GM21526 (cell line): ENCODE results near the gene FOXK1.
"Not testable (repeated sequence)": the region's sequence is repeated elsewhere in the genome, so short reads cannot be mapped to it uniquely, and the experiment has no call there.

Experiments used
- ATAC-seq: cut with Tn5 transposase; IDR thresholded peaks from one replicate; pipeline ENCODE4 v1.9.1; 2021; ENCODE audit warnings: moderate library complexity; ENCODE audit not compliant: unreplicated experiment, low FRiP score

FOXK1 gene

DNA sequence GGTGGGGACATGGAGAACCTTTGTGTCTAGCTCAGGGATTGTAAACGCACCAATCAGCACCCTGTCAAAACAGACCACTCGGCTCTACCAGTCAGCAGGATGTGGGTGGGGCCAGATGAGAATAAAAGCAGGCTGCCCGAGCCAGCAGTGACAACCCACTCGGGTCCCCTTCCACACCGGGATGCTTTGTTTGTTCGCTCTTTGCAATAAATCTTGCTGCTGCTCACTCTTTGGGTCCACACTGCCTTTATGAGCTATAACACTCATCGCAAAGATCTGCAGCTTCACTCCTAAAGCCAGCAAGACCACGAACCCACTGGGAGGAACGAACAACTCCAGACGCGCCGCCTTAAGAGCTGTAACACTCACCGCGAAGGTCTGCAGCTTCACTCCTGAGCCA lies 112.1 kb downstream of the FOXK1 start:
- ATAC-seq = not testable (repeated sequence)

DNA sequence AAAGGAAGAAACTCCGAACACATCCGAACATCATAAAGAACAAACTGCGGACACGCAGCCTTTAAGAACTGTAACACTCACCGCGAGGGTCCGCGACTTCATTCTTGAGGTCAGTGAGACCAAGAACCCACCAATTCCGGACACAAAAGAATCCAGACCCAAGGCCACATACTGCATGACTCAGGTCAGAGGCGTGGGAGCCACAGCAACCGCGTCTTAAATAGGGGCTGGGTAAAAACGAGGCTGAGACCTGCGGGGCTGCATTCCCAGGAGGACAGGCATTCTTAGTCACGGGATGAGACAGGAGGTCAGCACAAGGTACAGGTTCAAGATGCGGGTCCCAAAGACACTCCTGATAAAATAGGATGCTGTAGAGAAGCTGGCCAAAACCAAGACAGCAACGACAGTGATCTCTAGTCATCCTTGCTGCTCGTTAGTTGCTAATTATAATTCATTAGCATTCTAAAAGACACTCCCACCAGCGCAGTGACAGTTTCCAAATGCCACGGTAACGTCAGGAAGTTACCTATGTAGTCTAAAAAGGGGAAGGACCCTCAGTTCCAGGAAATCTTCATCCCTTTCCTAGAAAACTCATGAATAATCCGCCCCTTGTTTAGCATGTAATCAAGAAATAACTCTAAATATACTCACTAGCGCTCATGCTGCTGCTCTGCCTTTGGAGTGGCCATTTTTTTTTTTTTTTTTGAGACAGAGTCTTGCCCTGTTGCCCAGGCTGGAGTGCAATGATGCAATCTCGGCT lies 112.7 kb downstream of the FOXK1 start:
- no peak for ATAC-seq

DNA sequence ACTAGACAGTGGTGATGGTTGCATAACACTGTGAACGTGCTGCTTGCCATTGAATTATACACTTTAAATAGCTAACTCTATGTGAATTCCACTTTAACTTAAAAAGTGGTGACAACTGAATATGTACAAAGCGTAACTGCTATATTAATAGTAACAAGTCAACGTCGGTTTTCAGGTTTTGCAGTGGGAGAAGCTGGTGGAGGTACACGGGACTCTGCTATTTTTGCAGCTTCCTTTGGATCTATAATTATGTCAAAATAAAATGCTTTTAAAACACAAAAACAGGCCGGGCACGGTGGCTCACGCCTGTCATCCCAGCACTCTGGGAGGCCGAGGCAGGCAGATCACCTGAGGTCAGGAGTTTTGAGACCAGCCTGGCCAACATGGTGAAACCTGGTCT lies 114.4 kb downstream of the FOXK1 start:
- no peak for ATAC-seq

DNA sequence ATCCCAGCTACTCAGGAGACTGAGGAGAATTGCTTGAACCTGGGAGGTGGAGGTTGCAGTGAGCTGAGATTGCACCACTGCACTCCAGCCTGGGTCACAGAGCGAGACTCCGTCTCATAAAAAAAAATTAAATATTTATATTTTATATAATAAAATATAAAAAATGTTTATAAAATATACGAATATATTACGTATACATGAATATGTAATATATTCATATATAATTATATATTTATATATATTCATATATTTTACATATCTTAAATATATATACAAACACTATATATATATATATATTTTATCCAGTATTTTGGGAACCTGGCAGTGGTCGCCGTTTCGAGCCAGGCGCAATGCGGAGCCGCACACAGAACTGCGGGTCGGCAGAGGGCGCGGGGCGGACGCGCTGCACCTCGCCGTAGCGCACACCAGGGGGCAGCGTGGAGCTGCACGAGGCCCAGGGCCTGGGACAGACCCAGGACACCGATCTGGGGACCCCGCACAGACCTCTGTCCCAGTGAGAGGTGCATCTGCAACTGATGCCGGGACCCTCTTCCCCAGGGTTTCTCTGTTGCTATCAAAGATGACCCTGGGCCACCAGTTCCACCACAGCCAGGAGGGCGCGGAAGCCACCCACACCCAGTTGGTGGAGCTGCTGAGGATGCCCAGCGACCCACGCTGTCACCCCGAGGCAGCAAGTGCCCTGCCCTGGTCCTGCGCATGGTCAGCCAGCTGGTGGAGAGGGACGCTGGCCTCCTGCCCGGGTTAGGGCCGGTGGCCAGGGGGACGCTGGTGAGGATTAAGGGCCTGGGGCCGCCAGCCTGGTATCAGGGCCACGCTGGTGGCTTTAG lies 116.0 kb downstream of the FOXK1 start:
- ATAC-seq = peak; percentile 66

DNA sequence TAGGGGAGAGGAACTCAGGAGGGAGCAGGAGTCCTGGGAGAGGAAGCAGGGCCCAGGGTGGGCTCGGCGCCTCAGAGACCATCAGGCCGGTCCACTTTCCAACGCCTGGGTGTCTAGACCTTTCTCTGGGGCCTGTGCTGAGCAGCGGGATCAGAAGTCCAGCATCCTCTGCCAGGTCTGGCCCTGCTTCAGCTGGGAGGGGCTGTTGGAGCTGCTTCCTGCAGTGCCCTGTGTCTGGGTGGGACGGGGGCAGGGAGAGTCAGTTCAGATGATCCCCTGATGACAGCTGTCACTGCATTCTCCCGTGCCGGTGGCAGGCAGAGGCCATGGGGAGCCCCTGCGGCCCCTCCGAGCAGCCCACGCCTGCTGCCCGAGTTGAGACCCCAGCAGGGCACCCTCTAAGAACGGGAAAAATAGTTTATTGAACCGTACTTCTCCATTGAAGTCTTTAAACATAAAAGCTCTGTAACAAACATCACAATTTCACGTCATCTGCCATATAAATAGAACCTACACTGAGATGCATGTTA lies 116.7 kb downstream of the FOXK1 start:
- no peak for ATAC-seq

DNA sequence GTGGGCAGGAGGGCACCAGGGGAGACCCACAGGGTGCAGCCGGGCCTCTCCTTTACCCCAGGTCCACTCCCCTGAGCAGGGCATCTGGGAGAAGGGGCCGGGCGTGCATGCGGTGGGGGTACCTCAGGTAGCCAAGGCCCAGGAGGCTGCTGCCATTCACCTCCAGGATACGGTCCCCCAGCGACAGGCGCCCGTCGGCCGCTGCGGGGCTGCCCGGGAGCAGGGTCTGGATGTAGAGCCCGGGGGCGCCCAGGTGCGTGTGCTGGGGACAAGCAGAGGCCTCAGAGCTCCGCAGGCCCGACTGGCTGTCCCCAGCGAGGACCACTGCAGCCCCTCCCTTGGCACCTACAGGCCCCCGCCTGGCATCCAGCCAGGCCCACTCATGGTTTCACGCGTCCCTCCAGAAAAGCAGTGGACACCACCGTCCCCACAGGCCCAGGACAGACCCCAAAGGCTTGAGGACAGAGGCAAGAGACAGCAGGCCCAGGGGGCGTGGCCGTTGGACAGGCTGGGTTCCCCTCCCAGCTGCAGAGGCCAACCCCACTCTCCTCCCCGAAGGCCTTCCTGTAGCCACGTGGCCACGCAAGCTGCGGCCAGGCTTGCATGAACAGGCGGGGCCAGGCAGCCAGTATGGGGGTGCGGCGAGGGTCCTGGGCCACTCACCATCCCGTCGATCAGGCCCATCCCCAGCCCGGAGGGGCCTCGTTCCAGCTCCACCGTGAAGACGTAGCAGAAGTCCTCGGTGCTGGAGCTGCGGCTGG lies 117.6 kb downstream of the FOXK1 start:
- no peak for ATAC-seq

DNA sequence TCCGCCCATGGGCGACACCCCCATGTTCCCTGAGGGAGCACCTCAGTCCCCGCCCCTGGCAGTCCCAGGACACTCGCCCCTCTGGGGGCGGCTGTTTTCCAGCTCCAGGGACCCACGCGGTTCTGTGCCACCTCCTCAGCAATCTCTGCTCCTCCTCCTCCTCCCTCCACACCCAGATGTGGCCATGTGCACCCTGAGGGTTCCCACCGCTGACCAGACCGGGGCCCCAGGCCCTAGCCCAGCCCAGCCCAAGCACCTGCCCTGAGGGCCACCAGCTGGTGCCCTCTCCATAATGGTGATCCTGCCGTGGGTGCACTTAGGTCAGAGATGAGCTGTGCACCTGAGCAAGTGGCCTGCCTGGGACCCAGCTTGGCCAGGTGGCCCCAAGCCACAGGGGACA lies 118.4 kb downstream of the FOXK1 start:
- ATAC-seq = no peak

DNA sequence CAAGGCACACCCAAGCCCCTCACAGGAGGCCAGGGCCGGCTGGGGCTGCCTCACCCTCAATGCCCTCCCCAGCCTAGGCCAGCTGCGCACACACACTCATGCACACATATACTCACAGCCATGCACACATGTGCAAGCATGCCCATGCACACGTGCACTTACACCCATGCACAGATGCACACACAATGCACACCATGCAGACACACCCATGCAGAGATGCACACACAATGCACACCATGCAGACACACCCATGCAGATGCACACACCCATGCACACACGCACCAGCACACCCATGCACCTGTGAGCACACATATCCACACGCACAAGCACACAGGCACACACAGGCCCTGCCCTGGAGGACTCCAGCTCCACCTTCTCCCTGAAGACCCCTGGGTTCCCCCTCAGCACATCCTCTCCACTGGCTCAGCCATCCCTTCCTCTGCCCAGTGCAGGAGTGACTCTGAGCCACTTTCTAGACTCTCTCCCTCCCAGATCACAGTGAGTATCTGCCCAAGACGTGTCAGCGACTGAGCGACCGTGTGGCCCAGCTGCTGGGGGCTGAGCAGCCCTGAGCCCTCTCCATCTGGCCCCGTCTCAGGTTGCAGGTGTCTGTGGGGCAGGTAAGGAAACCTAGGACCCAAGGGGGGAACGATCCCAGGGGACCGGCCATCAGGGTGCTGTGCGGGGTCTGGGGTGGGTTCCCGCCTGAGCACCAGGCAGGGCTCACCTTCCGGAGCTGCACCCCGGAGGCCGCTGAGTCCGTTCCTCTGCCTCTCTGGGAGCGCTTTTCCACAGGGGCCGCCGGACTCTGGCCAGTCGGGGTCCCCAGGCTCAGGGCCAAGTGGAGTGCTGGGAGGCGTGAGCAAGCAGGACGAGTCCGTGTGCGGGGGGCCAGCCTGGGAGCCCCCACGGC lies 119.1 kb downstream of the FOXK1 start:
- ATAC-seq = no peak

DNA sequence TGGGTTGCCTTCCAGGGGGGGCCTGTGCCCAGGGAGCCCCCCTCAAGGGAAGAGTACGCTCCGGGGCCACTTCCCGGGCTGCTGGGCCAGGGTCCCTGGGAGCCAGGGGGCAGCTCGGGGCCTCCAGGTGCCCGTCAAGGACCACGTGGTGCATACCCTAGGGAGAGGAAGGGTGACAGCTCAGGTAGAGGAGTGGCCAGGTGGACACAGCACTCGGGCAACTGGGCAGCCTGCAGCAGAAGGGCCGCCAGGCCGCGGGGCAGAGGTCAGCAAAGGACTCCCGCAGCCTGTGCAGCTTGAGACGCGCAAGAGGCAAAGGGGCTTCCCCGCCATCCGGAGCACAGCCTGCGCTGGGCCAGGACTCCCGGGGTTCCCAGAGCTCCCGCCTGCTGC lies 119.7 kb downstream of the FOXK1 start:
- ATAC-seq = no peak

DNA sequence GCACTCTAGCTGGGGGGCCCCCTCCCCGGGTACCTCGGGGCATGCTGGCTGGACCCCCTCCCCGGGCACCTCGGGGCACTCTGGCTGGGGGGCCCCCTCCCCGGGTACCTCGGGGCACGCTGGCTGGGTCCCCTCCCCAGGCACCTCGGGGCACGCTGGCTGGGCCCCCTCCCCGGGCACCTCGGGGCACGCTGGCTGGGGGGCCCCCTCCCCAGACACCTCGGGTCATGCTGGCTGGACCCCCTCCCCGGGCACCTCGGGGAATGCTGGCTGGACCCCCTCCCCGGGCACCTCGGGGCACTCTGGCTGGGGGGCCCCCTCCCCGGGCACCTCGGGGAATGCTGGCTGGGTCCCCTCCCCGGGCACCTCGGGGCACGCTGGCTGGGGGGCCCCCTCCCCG lies 120.5 kb downstream of the FOXK1 start:
- not testable (repeated sequence) for ATAC-seq

DNA sequence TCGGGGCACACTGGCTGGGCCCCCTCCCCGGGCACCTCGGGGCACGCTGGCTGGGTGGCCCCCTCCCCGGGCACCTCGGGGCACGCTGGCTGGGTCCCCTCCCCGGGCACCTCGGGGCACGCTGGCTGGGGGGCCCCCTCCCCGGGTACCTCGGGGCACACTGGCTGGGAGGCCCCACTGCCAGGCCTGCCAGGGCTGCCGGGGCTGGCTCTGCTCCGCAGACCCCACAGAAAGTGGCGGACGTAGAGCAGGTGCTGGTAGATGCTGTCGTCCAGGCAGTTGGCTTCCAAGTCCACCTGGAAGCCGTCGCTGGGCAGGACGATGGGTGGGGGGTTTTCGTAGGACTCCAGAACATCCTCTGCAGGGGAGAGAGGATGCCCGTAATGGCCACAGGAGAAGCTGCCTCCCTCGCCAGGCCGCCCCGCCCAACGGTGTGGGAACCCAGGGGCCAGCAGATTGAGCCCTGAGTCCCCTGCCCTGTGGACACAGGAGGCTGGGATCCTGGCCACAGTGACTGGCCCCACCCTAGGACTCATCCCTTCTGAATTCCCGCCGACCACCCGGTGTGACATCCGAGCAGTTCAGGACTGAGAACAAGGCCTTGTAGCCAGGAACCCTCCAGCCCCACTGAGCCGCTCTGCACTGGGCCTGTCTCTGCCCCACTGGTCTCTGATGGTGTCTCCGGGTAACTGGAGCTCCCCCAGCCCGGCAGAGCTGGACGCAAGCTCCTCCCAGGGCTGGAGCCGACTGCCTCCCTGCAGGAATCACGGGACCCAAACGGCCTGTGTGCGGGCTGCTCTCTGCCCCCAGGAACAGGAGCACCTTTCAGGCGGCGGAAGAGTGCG lies 121.5 kb downstream of the FOXK1 start:
- ATAC-seq = no peak

DNA sequence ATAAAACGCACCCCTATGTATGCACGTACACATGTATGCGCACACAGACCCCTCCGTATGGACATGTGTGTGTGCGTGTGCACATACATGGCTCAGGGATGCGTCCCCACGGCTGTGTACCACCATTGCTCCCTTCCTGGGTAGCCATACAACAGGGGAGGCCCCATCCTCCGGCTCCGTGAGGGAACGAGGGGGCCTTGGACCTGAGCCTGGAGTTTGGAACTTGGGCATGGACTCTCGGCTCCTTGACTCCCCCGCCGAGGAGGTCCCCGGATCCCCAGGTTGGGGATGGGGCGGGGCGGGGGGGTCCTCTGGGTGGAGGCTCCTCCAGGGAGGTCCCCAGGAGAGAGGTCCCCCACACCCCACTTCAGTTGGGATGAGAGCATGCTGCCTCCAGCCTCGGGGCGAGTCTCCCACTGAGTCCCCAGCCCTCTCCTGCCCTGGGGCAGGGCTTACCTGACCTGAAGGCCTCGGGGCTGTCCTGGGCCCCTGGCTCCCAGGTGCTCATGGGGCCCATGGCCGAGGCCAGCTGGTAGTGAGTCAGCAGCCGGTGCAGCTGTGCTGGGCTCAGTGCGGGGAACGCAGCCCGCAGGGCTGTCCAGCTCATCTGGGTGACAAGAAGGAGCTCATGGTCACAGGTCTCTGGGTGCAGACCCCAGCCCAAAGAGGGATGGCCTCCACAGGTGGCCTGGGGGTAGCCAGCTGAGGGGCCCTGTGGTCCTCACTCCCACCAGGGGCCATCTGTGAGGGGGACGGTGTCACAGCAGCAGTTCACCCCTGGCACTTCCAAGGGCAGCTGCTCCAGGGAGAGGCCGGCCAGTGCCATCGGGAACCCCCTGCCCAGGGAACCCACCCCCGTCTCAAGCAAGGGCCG lies 123.3 kb downstream of the FOXK1 start:
- ATAC-seq = no peak

DNA sequence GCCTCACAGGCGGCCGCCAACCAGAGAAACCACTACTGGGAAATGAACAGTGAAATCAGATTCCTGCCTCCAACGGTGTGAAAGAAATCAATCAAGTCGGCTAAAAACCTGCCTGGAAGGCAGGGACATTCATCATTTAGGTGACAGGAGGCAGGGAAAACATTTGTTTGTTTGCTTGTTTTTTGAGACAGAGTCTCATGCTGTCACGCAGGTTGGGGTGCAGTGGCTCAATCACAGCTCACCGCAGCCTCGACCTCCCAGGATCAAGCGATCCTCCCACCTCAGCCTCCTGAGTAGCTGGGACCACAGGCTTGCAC lies 123.8 kb downstream of the FOXK1 start:
- ATAC-seq = no peak

DNA sequence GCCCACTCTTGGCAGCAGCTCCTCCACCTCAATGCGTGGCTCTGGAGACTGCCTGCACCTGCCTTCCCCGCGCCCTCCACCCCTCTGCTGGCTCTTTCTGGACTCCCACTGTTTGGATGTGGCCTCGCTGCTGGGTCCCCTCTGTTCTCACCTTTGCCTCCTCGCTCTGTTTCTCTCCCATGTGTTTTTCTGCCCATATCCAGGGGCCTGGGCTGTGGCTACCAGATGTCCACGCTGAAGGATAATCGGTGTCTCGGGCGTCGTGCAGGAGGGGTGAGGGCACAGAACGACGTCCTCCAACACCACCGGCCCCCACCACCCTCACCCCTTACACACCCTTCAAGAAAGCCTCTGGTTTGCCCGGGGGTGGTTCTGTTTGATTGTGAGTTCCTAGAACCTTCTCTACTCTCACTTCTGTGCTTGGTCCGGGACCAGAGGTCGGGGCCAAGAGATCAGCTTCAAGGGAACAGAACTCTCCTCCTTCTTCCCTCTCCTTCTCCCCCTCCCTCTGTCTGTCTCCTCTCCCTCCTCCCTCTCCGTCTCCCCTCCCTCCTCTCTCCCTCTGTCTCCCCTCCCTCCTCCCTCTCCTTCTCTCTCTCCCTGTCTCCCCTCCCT lies 125.0 kb downstream of the FOXK1 start:
- ATAC-seq = no peak

DNA sequence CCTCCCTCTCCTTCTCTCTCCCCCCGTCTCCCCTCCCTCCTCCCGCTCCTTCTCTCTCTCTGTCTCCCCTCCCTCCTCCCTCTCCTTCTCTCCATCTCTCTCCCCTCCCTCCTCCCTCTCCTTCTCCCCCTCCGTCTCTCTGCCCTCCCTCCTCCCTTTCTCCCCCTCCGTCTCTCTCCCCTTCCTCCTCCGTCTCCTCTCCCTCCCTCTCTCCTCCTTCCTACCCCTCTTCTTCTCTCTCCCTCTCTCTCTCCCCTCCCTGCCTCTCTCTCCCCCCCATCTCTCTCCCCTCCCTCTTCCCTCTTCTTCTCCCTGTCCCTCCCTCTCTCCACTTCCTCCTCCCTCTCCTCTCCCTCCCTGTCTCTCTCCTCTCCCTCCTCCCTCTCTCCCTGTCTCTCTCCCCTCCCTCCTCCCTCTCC lies 125.5 kb downstream of the FOXK1 start:
- ATAC-seq = no peak

DNA sequence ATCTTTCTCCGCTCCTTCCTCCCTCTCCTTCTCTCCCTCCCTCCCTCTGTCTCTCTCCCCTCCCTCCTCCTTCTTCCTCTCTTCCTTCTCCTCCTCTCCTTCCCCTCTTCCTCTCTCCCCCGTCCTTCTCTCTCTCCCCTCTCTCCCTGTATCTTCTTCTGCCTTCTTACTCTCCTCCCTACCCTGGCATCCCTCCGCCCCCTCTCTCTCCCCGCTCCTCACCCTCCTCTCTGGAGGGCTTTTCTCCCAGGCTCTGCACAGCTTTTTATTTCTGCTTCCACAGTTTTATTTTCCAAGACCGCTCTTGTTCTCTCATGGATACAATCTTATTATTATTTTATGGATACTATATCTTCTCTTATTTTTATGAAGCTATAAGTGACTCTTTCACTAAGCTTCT lies 125.9 kb downstream of the FOXK1 start:
- ATAC-seq = no peak

DNA sequence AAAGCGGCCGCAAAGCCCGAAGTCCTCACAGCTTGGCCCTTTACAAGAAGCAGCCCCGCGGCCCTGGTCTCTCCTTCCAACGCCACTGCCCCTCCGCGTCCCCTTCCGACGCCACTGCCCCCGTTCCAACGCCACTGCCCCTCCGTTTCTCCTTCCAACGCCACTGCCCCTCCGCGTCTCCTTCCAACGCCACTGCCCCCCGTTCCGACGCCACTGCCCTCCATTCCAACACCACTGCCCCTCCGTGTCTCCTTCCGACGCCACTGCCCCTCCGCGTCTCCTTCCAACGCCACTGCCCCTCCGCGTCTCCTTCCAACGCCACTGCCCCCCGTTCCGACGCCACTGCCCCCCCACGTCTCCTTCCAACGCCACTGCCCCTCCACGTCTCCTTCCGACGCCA lies 126.5 kb downstream of the FOXK1 start:
- ATAC-seq = no peak

DNA sequence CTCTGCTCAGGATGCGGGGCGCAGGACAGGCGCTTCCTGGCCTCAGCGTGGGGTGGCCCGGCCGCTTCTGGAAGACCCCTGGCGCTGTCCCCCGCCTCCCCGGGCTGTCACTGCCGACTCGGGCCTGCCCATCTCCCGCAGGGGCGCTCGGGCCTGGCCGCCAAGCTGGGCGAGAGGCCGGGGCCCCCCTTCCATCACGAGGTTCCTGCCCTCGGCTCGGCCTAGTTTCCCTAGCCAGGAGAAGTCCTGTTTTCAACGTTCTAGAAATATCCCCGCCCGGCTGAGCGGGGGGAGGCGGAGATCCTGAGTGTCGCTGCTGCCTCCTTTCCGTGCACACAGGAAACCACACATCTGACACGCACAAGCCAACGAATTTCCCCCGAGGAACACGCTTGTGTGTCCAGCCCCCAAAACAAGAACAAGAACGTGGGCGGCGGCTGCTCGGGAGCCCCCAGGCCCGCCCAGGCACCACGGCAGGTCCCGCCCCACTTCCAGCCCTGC lies 127.0 kb downstream of the FOXK1 start:
- no peak for ATAC-seq
